ENCODE results near the gene ATP10D.

- TF ChIP-seq CTCF (IDR thresholded peaks at IDR 0.05) (no peak), EP300 (IDR thresholded peaks at IDR 0.05) (no peak), POLR2A (IDR thresholded peaks at IDR 0.05) (no peak)
These were observed 154.5 kb downstream of the ATP10D start for GRCh38 chr4:47639531-47639930.

All from tibial nerve (tissue), 4 donors.